Common myeloid progenitor, CD34-positive (primary cell): ENCODE data around the gene TCF12.
A peak's percentile ranks its signal among the peaks of the same experiment; 100 is the strongest.

Source experiments
- CTCF ChIA-PET: fragments of 350-600 bp; sonication (Branson Sonifier 250); formaldehyde crosslinking; loops from one replicate; lab custom pipeline; 2021; ENCODE audit warnings: antibody characterized with exemption; lab: Charles Lee
- POLR2A ChIA-PET: fragments of 350-600 bp; sonication (Branson Sonifier 250); formaldehyde crosslinking; loops from one replicate; lab custom pipeline; 2021; ENCODE audit warnings: antibody characterized with exemption; lab: Charles Lee
- DNase-seq, 3 donors: peaks; one replicate each; pipeline versions ENCODE4 v3.0.0 to v3.0.0-alpha.2; 2013
- H3K27ac ChIP-seq, 2 experiments: 1 replicate in 1 of 2; 2 replicates in 1 of 2; pipeline ENCODE4 v1.7.0; 2013; ENCODE audit warnings: inconsistent platforms in 2 of 2, low read length in 2 of 2, mild to moderate bottlenecking in 2 of 2, low read depth in 1 of 2, moderate library complexity in 1 of 2; ENCODE audit not compliant: severe bottlenecking in 2 of 2, insufficient read depth in 1 of 2, poor library complexity in 1 of 2
- H3K27me3 ChIP-seq, 5 experiments: replicated peaks in 2 of 5; 1 replicate in 3 of 5; 2 replicates in 2 of 5; pipeline versions ENCODE4 v1.6.1 to v1.7.0; 2013; ENCODE audit warnings: low read length in 4 of 5, mild to moderate bottlenecking in 2 of 5, moderate library complexity in 2 of 5, inconsistent platforms in 1 of 5; ENCODE audit not compliant: insufficient read depth in 5 of 5, control insufficient read depth in 4 of 5
- H3K36me3 ChIP-seq, 4 experiments: 1 replicate in 2 of 4; 2 replicates in 2 of 4; pipeline versions ENCODE4 v1.6.1 to v1.7.0; 2013; ENCODE audit warnings: low read length in 3 of 4, control low read depth in 1 of 4, mild to moderate bottlenecking in 1 of 4; ENCODE audit not compliant: control insufficient read depth in 4 of 4, insufficient read depth in 4 of 4
- H3K4me1 ChIP-seq, 4 experiments: 1 replicate in 3 of 4; 2 replicates in 1 of 4; pipeline versions ENCODE4 v1.6.1 to v1.7.1; 2013; ENCODE audit warnings: low read length in 3 of 4, mild to moderate bottlenecking in 3 of 4, control low read depth in 1 of 4, inconsistent platforms in 1 of 4, moderate library complexity in 1 of 4; ENCODE audit not compliant: control insufficient read depth in 4 of 4, insufficient read depth in 4 of 4; ENCODE audit errors: control extremely low read depth in 1 of 4
- H3K4me3 ChIP-seq, 7 experiments: 1 replicate in 4 of 7; 2 replicates in 3 of 7; pipeline versions ENCODE4 v1.5.1 to v1.7.0; 2013; ENCODE audit warnings: mild to moderate bottlenecking in 7 of 7, low read length in 6 of 7, moderate library complexity in 6 of 7, inconsistent platforms in 2 of 7, low read depth in 2 of 7, control low read depth in 1 of 7; ENCODE audit not compliant: insufficient read depth in 4 of 7, control insufficient read depth in 1 of 7; ENCODE audit errors: extremely low read depth in 1 of 7
- H3K9me3 ChIP-seq, 5 experiments: 1 replicate in 4 of 5; 2 replicates in 1 of 5; pipeline versions ENCODE4 v1.6.1 to v1.7.1; 2013; ENCODE audit warnings: low read length in 4 of 5, mild to moderate bottlenecking in 2 of 5, inconsistent platforms in 1 of 5, low read depth in 1 of 5, moderate library complexity in 1 of 5; ENCODE audit not compliant: control insufficient read depth in 4 of 5, insufficient read depth in 2 of 5; ENCODE audit errors: control extremely low read depth in 1 of 5
- WGBS: methylation state at CpG from one replicate; pipeline ENCODE4 v1.1.5; 2013; ENCODE audit not compliant: insufficient coverage; 5-methylcytosine and 5-hydroxymethylcytosine counted together

The TCF12 gene

DNA sequence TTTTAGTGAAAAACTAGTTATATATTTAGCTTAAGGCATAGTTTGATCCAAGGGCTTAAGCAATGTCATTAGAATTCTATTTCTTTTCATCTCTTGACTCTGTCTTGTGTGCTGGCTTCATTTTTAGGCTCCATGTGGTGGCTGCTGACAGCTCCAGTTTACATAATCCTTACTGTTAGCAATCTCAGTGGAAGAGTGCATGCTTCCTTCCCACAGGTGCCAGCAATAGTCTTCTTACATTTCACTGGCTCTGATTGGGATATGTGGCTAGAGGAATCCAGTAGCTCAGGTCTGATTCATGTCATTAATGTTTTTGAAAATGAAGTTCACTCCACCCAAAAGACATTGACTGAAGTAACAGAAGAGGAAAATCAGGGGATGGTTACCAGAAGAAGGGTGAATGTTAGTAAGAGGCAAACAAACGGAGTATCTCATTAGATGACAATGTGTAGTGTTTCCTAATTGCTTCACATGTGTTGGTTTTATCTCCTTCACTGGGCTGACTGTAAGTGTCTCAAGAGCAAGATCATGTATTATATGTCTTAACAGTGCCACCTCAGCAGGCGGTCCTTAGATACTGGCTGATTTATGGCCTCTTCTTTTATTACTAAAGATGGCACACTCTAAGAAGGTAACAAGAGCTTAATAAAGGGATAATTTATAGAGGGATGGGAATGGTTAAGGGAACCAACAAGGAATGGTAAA, 25.6 kb upstream of the TCF12 start:
- Histone ChIP-seq H3K27me3 (no peaks in the 10 kb centered on the region), H3K4me3 (no peak overlapping the region), H3K9me3 (no peaks in the 10 kb centered on the region), H3K4me1 (peaks cover 12 to 16% (median 13%) of the 10 kb centered on the region in 4 experiments), H3K27ac (no peak overlapping the region), H3K36me3 (no peaks in the 10 kb centered on the region)
- ChIA-PET POLR2A (interaction anchor here (0.6 kb wide), 1 partner anchor 19 kb away, joined by 3 read pairs; no protein-coding TSS in a partner anchor), CTCF (interaction anchor here (0.9 to 1.8 kb wide), 2 partner anchors 22 to 26 kb away, joined by 3 read pairs; partner anchors contain the start of gene TCF12)
- no peak for DNase-seq
- 100% methylated on average over 2 of the region's 2 CpGs for WGBS

DNA sequence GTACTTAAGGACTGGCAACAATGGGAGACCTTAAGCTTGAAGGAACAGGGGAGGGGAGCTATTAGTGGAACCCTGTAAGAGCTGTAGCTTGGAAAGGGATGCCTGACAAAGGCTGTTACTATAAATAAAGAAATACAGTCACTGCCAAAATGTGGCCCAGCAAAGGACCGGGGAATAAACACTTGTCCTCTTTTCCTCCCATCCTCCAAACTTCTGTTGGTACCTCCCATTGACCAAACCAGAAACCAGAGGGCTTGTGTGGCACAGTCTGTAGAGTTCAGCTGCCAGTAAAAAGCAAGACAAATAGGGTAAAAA, 25.1 kb upstream of the TCF12 start:
- H3K36me3 ChIP-seq: no peaks in the 10 kb centered on the region
- ChIA-PET POLR2A (no interaction called here), CTCF (interaction anchor here (0.9 kb wide), 1 partner anchor 25 kb away, joined by 3 read pairs; the partner anchor contains the start of gene TCF12)
- no CpG with 5 or more reads among the region's 1 CpG for WGBS
- no peak overlapping the region for H3K27ac ChIP-seq
- H3K27me3 ChIP-seq: no peaks in the 10 kb centered on the region
- H3K4me1 ChIP-seq: peaks cover 6 to 11% (median 8%) of the 10 kb centered on the region in 4 experiments
- no peak overlapping the region for H3K4me3 ChIP-seq
- H3K9me3 ChIP-seq: no peaks in the 10 kb centered on the region
- DNase-seq: no peak

DNA sequence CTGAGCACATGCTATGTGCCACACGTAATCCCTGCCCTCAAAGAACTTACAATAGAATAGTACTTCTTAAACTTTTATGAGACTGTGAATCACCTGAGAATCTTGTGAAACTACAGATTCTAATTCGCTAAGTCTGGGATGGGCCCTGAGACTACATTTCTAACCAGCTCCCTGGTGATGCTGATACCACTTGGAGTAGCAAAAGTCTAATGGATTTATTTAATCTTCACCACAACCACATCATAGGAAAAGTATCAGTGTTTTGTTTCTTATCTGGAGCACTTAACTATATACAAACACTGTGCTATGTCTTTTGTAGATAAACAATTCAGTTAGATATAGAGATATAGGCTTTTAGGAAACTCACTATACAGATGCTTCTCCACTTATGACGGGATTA, 23.8 kb upstream of the TCF12 start:
- ChIA-PET CTCF (no interaction called here), POLR2A (no interaction called here)
- no peak overlapping the region for H3K4me3 ChIP-seq
- H3K4me1 ChIP-seq: no peaks in the 10 kb centered on the region
- 100% methylated on average over 1 of the region's 3 CpGs for WGBS
- no peaks in the 10 kb centered on the region for H3K9me3 ChIP-seq
- no peaks in the 10 kb centered on the region for H3K27me3 ChIP-seq
- no peak for DNase-seq
- H3K27ac ChIP-seq: no peak overlapping the region
- H3K36me3 ChIP-seq: no peaks in the 10 kb centered on the region

DNA sequence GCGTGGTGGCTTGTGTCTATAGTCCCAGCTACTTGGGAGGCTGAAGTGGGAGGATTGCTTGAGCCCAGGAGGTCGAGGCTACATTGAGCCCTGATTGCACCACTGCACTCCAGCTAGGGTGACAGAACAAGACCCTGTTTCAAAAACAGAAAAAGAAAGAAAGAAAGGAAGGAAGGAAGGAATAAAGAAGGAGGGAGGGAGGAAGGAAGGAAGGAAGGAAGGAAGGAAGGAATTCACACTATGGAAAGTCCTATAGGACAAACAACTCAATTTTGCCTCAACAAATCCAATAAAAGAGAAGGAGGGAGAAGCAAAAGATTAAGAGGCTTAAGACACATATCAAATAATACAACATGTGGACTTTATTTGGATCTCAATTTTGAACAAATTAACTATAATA, 16.5 kb upstream of the TCF12 start:
- ChIA-PET POLR2A (no interaction called here), CTCF (interaction anchor here (1.5 kb wide), 1 partner anchor 10 kb away, joined by 3 read pairs; no protein-coding TSS in a partner anchor)
- no peak overlapping the region for H3K27ac ChIP-seq
- no CpG with 5 or more reads among the region's 2 CpGs for WGBS
- H3K4me1 ChIP-seq: peaks cover 0 to under 1% (median 0%) of the 10 kb centered on the region in 4 experiments
- H3K4me3 ChIP-seq: no peak overlapping the region
- no peaks in the 10 kb centered on the region for H3K36me3 ChIP-seq
- peaks cover 0 to 3% (median 0%) of the 10 kb centered on the region in 5 experiments for H3K9me3 ChIP-seq
- H3K27me3 ChIP-seq: no peaks in the 10 kb centered on the region
- no peak for DNase-seq

DNA sequence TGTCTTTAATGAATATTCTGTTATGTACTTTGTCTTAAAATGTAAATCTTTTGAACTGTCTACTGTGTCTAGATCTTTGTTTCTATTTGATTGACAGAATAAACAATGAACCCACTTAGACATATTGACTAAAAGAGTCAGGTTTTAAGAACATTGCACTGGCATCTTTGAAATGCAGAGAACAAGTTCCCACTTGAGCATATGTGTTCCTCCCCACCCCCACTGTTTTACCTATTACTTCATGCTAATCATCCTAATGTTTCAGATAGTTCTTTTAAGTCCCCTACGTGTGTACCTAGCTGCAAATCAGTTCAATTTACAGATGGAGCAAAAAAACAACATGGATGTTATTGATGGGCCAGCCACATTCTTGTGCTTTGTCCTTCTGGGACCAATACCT, 11.7 kb upstream of the TCF12 start:
- 100% methylated on average over 1 of the region's 1 CpG for WGBS
- H3K27me3 ChIP-seq: no peaks in the 10 kb centered on the region
- H3K4me1 ChIP-seq: peaks cover 0 to 4% (median 1%) of the 10 kb centered on the region in 4 experiments
- H3K27ac ChIP-seq: no peak overlapping the region
- DNase-seq: no peak
- POLR2A ChIA-PET: no interaction called here
- CTCF ChIA-PET: no interaction called here
- no peaks in the 10 kb centered on the region for H3K36me3 ChIP-seq
- H3K4me3 ChIP-seq: no peak overlapping the region
- peaks cover 0 to 3% (median 0%) of the 10 kb centered on the region in 5 experiments for H3K9me3 ChIP-seq

DNA sequence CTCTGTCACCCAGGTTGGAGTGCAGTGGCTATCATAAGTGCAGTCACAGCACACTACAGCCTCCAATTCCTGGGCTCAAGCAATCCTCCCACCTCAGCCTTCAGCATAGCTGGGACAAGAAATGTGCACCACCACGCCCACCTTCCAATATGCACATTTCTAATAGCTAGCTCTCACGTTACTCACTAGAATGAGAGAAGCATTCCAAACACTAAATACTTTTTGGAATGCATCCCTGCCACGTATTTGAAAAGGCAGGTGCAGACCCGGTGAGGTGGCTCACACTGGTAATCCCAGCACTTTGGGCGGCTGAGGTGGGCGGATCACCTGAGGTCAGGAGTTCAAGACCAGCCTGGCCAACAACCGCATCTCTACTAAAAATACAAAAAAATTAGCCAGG, 7.6 kb upstream of the TCF12 start:
- H3K27me3 ChIP-seq: no peaks in the 10 kb centered on the region
- DNase-seq: no peak
- H3K36me3 ChIP-seq: no peaks in the 10 kb centered on the region
- ChIA-PET CTCF (interaction anchor here (1.4 kb wide), 1 partner anchor 14 kb away, joined by 3 read pairs; no protein-coding TSS in a partner anchor), POLR2A (interaction anchor here (0.6 kb wide), 1 partner anchor 51 kb away, joined by 3 read pairs; no protein-coding TSS in a partner anchor)
- 90% methylated on average over 3 of the region's 7 CpGs for WGBS
- H3K4me1 ChIP-seq: peaks cover 0 to 8% (median 3%) of the 10 kb centered on the region in 4 experiments
- H3K27ac ChIP-seq: no peak overlapping the region
- no peaks in the 10 kb centered on the region for H3K9me3 ChIP-seq
- H3K4me3 ChIP-seq: no peak overlapping the region

DNA sequence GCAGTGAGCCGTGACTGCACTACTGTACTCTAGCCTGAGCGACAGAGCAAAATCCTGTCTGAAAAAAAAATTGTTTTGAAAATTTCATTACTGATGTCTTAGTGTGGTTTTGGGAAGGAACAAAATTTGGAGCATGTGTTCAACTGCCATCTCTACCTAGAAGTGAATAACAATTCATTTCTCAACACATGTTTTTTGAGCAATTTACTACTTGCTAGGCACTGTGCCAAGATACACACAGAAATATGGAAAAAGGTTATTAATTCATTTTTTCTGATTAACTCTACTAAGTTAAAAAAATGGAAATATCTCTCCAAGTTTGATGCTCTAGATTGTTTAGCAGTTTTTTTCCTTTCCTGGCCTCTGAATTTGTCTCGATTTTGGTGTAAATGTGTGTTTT, 5.2 kb upstream of the TCF12 start:
- WGBS: 20% methylated on average over 1 of the region's 3 CpGs
- Histone ChIP-seq H3K27me3 (no peaks in the 10 kb centered on the region), H3K4me1 (peaks cover 3 to 21% (median 8%) of the 10 kb centered on the region in 4 experiments), H3K36me3 (no peaks in the 10 kb centered on the region), H3K4me3 (no peak overlapping the region), H3K9me3 (no peaks in the 10 kb centered on the region), H3K27ac (no peak overlapping the region)
- peak in 1 of 3 donors; percentile 25 for DNase-seq
- ChIA-PET CTCF (no interaction called here), POLR2A (no interaction called here)
